H9 (cell line): ENCODE data around the gene SKAP1. TPM values are rescaled to one million over a fixed set of nuclear protein-coding genes. Genes with fewer than 3 reads are reported as not detected.

Source experiments
- DNase-seq: peaks from one replicate; pipeline ENCODE4 v3.0.0-alpha.2; 2017
- H2AFZ ChIP-seq: one replicate; pipeline ENCODE4 v1.6.1; 2013; ENCODE audit warnings: mild to moderate bottlenecking, low read length, control low read depth, moderate library complexity
- H2AK5ac ChIP-seq: 2 replicates; pipeline ENCODE4 v1.6.1; 2013; ENCODE audit warnings: low read length, control low read depth, mixed read lengths; ENCODE audit not compliant: insufficient read length
- H2BK120ac ChIP-seq: one replicate; pipeline ENCODE4 v1.6.1; 2013; ENCODE audit warnings: low read depth, mild to moderate bottlenecking, low read length, control low read depth, inconsistent platforms; ENCODE audit not compliant: poor library complexity, severe bottlenecking
- H2BK12ac ChIP-seq: 2 replicates; pipeline ENCODE4 v1.6.1; 2013; ENCODE audit warnings: low read length, control low read depth, mixed read lengths, low read depth; ENCODE audit not compliant: insufficient read length
- H2BK15ac ChIP-seq: 2 replicates; pipeline ENCODE4 v1.6.1; 2013; ENCODE audit warnings: low read depth, low read length, control low read depth
- H2BK20ac ChIP-seq: one replicate; pipeline ENCODE4 v1.6.1; 2013; ENCODE audit warnings: low read depth, mild to moderate bottlenecking, low read length, control low read depth, inconsistent platforms; ENCODE audit not compliant: poor library complexity, severe bottlenecking
- H2BK5ac ChIP-seq: 2 replicates; pipeline ENCODE4 v1.6.1; 2013; ENCODE audit warnings: low read length, control low read depth, mixed read lengths; ENCODE audit not compliant: insufficient read length
- H3K14ac ChIP-seq: 2 replicates; pipeline ENCODE4 v1.6.1; 2013; ENCODE audit warnings: low read length, control low read depth; ENCODE audit not compliant: insufficient read depth
- H3K18ac ChIP-seq: 2 replicates; pipeline ENCODE4 v1.6.1; 2013; ENCODE audit warnings: low read depth, mild to moderate bottlenecking, mixed read lengths, low read length, control low read depth; ENCODE audit not compliant: insufficient read length
- H3K23ac ChIP-seq: 2 replicates; pipeline ENCODE4 v1.6.1; 2013; ENCODE audit warnings: low read length, control low read depth, mixed read lengths, low read depth; ENCODE audit not compliant: insufficient read length
- H3K23me2 ChIP-seq: 2 replicates; pipeline ENCODE4 v1.6.1; 2013; ENCODE audit warnings: low read depth, mild to moderate bottlenecking, mixed read lengths, low read length, control low read depth; ENCODE audit not compliant: insufficient read length, poor library complexity, severe bottlenecking
- H3K27ac ChIP-seq: 2 replicates; pipeline ENCODE4 v1.5.1; 2013; ENCODE audit warnings: low read length, control low read depth, mixed read lengths, low read depth; ENCODE audit not compliant: insufficient read length
- H3K27me3 ChIP-seq: 2 replicates; pipeline ENCODE4 v1.6.1; 2013; ENCODE audit warnings: low read length, control low read depth, inconsistent platforms; ENCODE audit not compliant: insufficient read depth
- H3K4ac ChIP-seq: 2 replicates; pipeline ENCODE4 v1.6.1; 2013; ENCODE audit warnings: low read depth, mild to moderate bottlenecking, control low read depth, inconsistent platforms, low read length, moderate library complexity
- H3K4me1 ChIP-seq: 2 replicates; pipeline ENCODE4 v1.6.1; 2013; ENCODE audit warnings: low read length, control low read depth, inconsistent platforms; ENCODE audit not compliant: insufficient read depth
- H3K4me2 ChIP-seq: 2 replicates; pipeline ENCODE4 v1.6.1; 2013; ENCODE audit warnings: low read length, control low read depth, mixed read lengths; ENCODE audit not compliant: insufficient read length, insufficient read depth
- H3K56ac ChIP-seq: 2 replicates; pipeline ENCODE4 v1.6.1; 2013; ENCODE audit warnings: low read depth, mild to moderate bottlenecking, mixed read lengths, low read length, control low read depth; ENCODE audit not compliant: insufficient read length
- H3K79me1 ChIP-seq: 2 replicates; pipeline ENCODE4 v1.6.1; 2013; ENCODE audit warnings: low read depth, mild to moderate bottlenecking, moderate library complexity, low read length, control low read depth, inconsistent platforms; ENCODE audit not compliant: insufficient read depth, poor library complexity, severe bottlenecking
- H3K79me2 ChIP-seq: 2 replicates; pipeline ENCODE4 v1.6.1; 2013; ENCODE audit warnings: low read length, control low read depth, inconsistent platforms; ENCODE audit not compliant: insufficient read depth
- H3K9ac ChIP-seq: 2 replicates; pipeline ENCODE4 v1.6.1; 2013; ENCODE audit warnings: low read length, control low read depth, mixed read lengths; ENCODE audit not compliant: insufficient read length; ENCODE audit errors: extremely low read depth
- H3K9me3 ChIP-seq: one replicate; pipeline ENCODE4 v1.6.1; 2013; ENCODE audit warnings: low read depth, low read length, inconsistent platforms; ENCODE audit not compliant: control insufficient read depth
- H3T11ph ChIP-seq: one replicate; pipeline ENCODE4 v1.6.1; 2013; ENCODE audit warnings: mild to moderate bottlenecking, low read length, control low read depth, inconsistent platforms
- H4K20me1 ChIP-seq: one replicate; pipeline ENCODE4 v1.6.1; 2013; ENCODE audit not compliant: control insufficient read depth, insufficient read length, insufficient read depth
- H4K5ac ChIP-seq: 2 replicates; pipeline ENCODE4 v1.6.1; 2013; ENCODE audit warnings: low read depth, mild to moderate bottlenecking, mixed read lengths, low read length, control low read depth; ENCODE audit not compliant: insufficient read length
- H4K8ac ChIP-seq: replicated peaks from 2 replicates; pipeline ENCODE4 v1.6.1; 2013; ENCODE audit warnings: low read length, control low read depth, mixed read lengths, low read depth; ENCODE audit not compliant: insufficient read length
- H4K91ac ChIP-seq: 2 replicates; pipeline ENCODE4 v1.6.1; 2013; ENCODE audit warnings: low read depth, mild to moderate bottlenecking, moderate library complexity, mixed read lengths, low read length, control low read depth; ENCODE audit not compliant: insufficient read length
- H3K27ac Mint-ChIP-seq, 3 experiments: 2 replicates in 2 of 3; 3 replicates in 1 of 3; pipeline ENCODE4 v1.8.0; 2020 to 2021; ENCODE audit warnings: mixed read lengths in 3 of 3, mild to moderate bottlenecking in 1 of 3, moderate library complexity in 1 of 3
- H3K27me3 Mint-ChIP-seq: 2 replicates; pipeline ENCODE4 v1.8.0; 2021; ENCODE audit warnings: low read depth, mild to moderate bottlenecking, moderate library complexity, mixed read lengths
- H3K36me3 Mint-ChIP-seq, 3 experiments: 2 replicates in 2 of 3; 3 replicates in 1 of 3; pipeline ENCODE4 v1.8.0; 2020 to 2021; ENCODE audit warnings: low read depth in 3 of 3, mixed read lengths in 3 of 3; ENCODE audit not compliant: insufficient read depth in 1 of 3
- H3K4me1 Mint-ChIP-seq, 2 experiments: 2 replicates each; pipeline ENCODE4 v1.8.0; 2020; ENCODE audit warnings: mixed read lengths in 2 of 2
- H3K4me3 Mint-ChIP-seq, 2 experiments: 2 replicates in 1 of 2; 3 replicates in 1 of 2; pipeline ENCODE4 v1.8.0; 2020 to 2021; ENCODE audit warnings: mild to moderate bottlenecking in 2 of 2, mixed read lengths in 2 of 2, moderate library complexity in 1 of 2
- H3K9me3 Mint-ChIP-seq, 2 experiments: 2 replicates in 1 of 2; 3 replicates in 1 of 2; pipeline ENCODE4 v1.8.0; 2020; ENCODE audit warnings: mild to moderate bottlenecking in 2 of 2, mixed read lengths in 2 of 2, moderate library complexity in 1 of 2
- CTCF ChIP-seq: fragments of 200-600 bp; sonication (generic); conservative IDR thresholded peaks from 3 replicates; pipeline ENCODE4 v1.8.0; 2021; ENCODE audit warnings: antibody characterized with exemption, mild to moderate bottlenecking
- WGBS: extraction: QIAGEN DNeasy Blood & Tissue Kit; methylation state at CpG from one replicate; pipeline ENCODE4 v1.1.7; 2013; ENCODE audit warnings: missing lambda C conversion rate, low lambda C conversion rate, mixed read lengths; ENCODE audit not compliant: insufficient read length; ENCODE audit errors: extremely low coverage; 5-methylcytosine and 5-hydroxymethylcytosine counted together
- total RNA-seq: library from RNA; stranded (reverse); gene quantifications from 2 replicates; pipeline ENCODE4 v1.2.1, GENCODE V29; 2021

Gene SKAP1
- total RNA-seq, 1 experiment from 2014 or later: not detected

GRCh38 chr17:48409607-48410006, 20.4 kb downstream of the SKAP1 start:
- H3K23ac ChIP-seq: no peak overlapping the region

More at GRCh38 chr17:48409607-48410006, 20.4 kb downstream of the SKAP1 start:
- H3K36me3 Mint-ChIP-seq: no peaks in the 10 kb centered on the region
- peaks cover 19% of the 10 kb centered on the region for H3K27me3 Mint-ChIP-seq
- H3K4me1 Mint-ChIP-seq: no peaks in the 10 kb centered on the region
- no peak overlapping the region for H3K4me3 Mint-ChIP-seq
- Histone ChIP-seq H3K14ac (no peak overlapping the region), H3T11ph (no peak overlapping the region), H2BK5ac (no peak overlapping the region), H2AFZ (no peak overlapping the region), H3K4ac (no peak overlapping the region), H4K5ac (no peak overlapping the region), H3K27me3 (no peaks in the 10 kb centered on the region), H3K9ac (no peak overlapping the region), H3K4me1 (no peaks in the 10 kb centered on the region), H3K9me3 (no peaks in the 10 kb centered on the region), H2BK120ac (no peak overlapping the region), H4K20me1 (no peaks in the 10 kb centered on the region), H3K79me1 (no peaks in the 10 kb centered on the region), H3K23me2 (no peaks in the 10 kb centered on the region), H3K56ac (no peak overlapping the region), H2BK12ac (no peak overlapping the region), H3K27ac (no peak overlapping the region), H3K79me2 (no peaks in the 10 kb centered on the region), H2BK20ac (no peak overlapping the region), H4K8ac (no peak overlapping the region), H4K91ac (no peak overlapping the region), H2AK5ac (no peak overlapping the region), H3K18ac (no peak overlapping the region), H3K4me2 (no peak overlapping the region), H2BK15ac (no peak overlapping the region)
- no peaks in the 10 kb centered on the region for H3K9me3 Mint-ChIP-seq
- H3K27ac Mint-ChIP-seq: no peak overlapping the region
- TF ChIP-seq CTCF: no peak
- no CpG with 5 or more reads among the region's 5 CpGs for WGBS
- DNase-seq: no peak
